WTC11 (cell line): ENCODE data around the gene NOP14. TPM values are rescaled to one million over a fixed set of nuclear protein-coding genes. Genes with fewer than 3 reads are reported as not detected.

ENCODE experiments used
- ATAC-seq: fragments of 200-7000 bp; cut with Tn5 transposase; 2 replicates; pipeline ENCODE4 v1.10.0; 2021; ENCODE audit warnings: mild to moderate bottlenecking, moderate library complexity
- CTCF ChIA-PET: fragments of 300-600 bp; sonication (Branson Sonifier 250); formaldehyde crosslinking; loops from one replicate; lab custom pipeline; 2021; ENCODE audit warnings: antibody characterized with exemption; lab: Charles Lee
- POLR2A ChIA-PET: fragments of 350-600 bp; sonication (Branson Sonifier 250); formaldehyde crosslinking; loops from one replicate; lab custom pipeline; 2021; ENCODE audit warnings: antibody characterized with exemption; lab: Charles Lee
- DNase-seq: peaks from one replicate; pipeline ENCODE4 v3.0.0; 2021; ENCODE audit warnings: low spot score
- H3K27ac Mint-ChIP-seq: 2 replicates; pipeline ENCODE4 v1.8.0; 2021; ENCODE audit warnings: mixed read lengths
- H3K27me3 Mint-ChIP-seq: 2 replicates; pipeline ENCODE4 v1.8.0; 2021; ENCODE audit warnings: low read depth, mild to moderate bottlenecking, moderate library complexity, mixed read lengths
- H3K36me3 Mint-ChIP-seq: 2 replicates; pipeline ENCODE4 v1.8.0; 2021; ENCODE audit warnings: mixed read lengths
- H3K4me1 Mint-ChIP-seq: 2 replicates; pipeline ENCODE4 v1.8.0; 2022; ENCODE audit warnings: mixed read lengths
- H3K4me3 Mint-ChIP-seq: 2 replicates; pipeline ENCODE4 v1.8.0; 2021; ENCODE audit warnings: mild to moderate bottlenecking, moderate library complexity, mixed read lengths
- H3K9me3 Mint-ChIP-seq: 2 replicates; pipeline ENCODE4 v1.8.0; 2021; ENCODE audit warnings: mixed read lengths
- ATF2 ChIP-seq: sonication (generic); formaldehyde crosslinking; IDR thresholded peaks from 2 replicates; pipeline ENCODE4 v1.8.1; 2022; ENCODE audit warnings: low read depth, missing genetic modification reagents, borderline replicate concordance
- ELF4 ChIP-seq: sonication (generic); formaldehyde crosslinking; IDR thresholded peaks from 2 replicates; pipeline ENCODE4 v1.8.1; 2022; ENCODE audit warnings: low read depth, mild to moderate bottlenecking, moderate library complexity, missing genetic modification reagents
- ERG ChIP-seq: fragments of 250-450 bp; sonication (Bioruptor Pico); IDR thresholded peaks from 2 replicates; pipeline ENCODE4 v1.8.0; 2021; ENCODE audit warnings: mild to moderate bottlenecking
- ESRRA ChIP-seq: sonication (generic); formaldehyde crosslinking; IDR thresholded peaks from 2 replicates; pipeline ENCODE4 v1.8.1; 2022; ENCODE audit warnings: mild to moderate bottlenecking, missing genetic modification reagents, borderline replicate concordance
- GABPB1 ChIP-seq: sonication (generic); formaldehyde crosslinking; IDR thresholded peaks from 2 replicates; pipeline ENCODE4 v1.8.1; 2023; ENCODE audit warnings: mild to moderate bottlenecking, missing genetic modification reagents
- GRHL2 ChIP-seq: fragments of 250-450 bp; sonication (Bioruptor Pico); IDR thresholded peaks from 2 replicates; pipeline ENCODE4 v1.8.0; 2022; ENCODE audit warnings: mild to moderate bottlenecking, moderate library complexity; ENCODE audit not compliant: insufficient replicate concordance, severe bottlenecking
- MAX ChIP-seq: sonication (generic); formaldehyde crosslinking; IDR thresholded peaks from 2 replicates; pipeline ENCODE4 v1.8.0; 2022; ENCODE audit warnings: mild to moderate bottlenecking, missing genetic modification reagents
- NFE2L1 ChIP-seq: sonication (generic); formaldehyde crosslinking; IDR thresholded peaks from 2 replicates; pipeline ENCODE4 v1.8.1; 2023; ENCODE audit warnings: missing genetic modification reagents
- NR3C1 ChIP-seq: sonication (generic); formaldehyde crosslinking; conservative IDR thresholded peaks from 2 replicates; pipeline ENCODE4 v1.8.1; 2023; ENCODE audit warnings: low read depth, mild to moderate bottlenecking, missing genetic modification reagents
- RELA ChIP-seq: sonication (generic); formaldehyde crosslinking; IDR thresholded peaks from 2 replicates; pipeline ENCODE4 v1.8.1; 2022; ENCODE audit warnings: missing genetic modification reagents, mild to moderate bottlenecking, borderline replicate concordance
- TP53 ChIP-seq: sonication (generic); formaldehyde crosslinking; IDR thresholded peaks from 2 replicates; pipeline ENCODE4 v1.8.1; 2023; ENCODE audit warnings: mild to moderate bottlenecking, missing genetic modification reagents
- ZNF219 ChIP-seq: sonication (generic); formaldehyde crosslinking; IDR thresholded peaks from 2 replicates; pipeline ENCODE4 v1.8.0; 2023; ENCODE audit warnings: missing genetic modification reagents, mild to moderate bottlenecking, borderline replicate concordance
- ZNF423 ChIP-seq: fragments of 250-450 bp; sonication (Bioruptor Pico); IDR thresholded peaks from 2 replicates; pipeline ENCODE4 v2.1.2; 2022; ENCODE audit warnings: mild to moderate bottlenecking, moderate library complexity
- total RNA-seq: library from RNA; stranded (reverse); gene quantifications from 3 replicates; pipeline ENCODE4 v1.2.3, GENCODE V29; 2021
- TF ChIP-seq, protein P1 (sequence below): fragments of 250-450 bp; sonication (Bioruptor Pico); IDR thresholded peaks from 2 replicates; pipeline ENCODE4 v1.9.0; 2021; ENCODE audit warnings: mild to moderate bottlenecking, borderline replicate concordance
- TF ChIP-seq, protein P2 (sequence below): sonication (generic); formaldehyde crosslinking; IDR thresholded peaks from 2 replicates; pipeline ENCODE4 v1.8.0; 2022; ENCODE audit warnings: mild to moderate bottlenecking, missing genetic modification reagents
- TF ChIP-seq, protein P3 (sequence below): fragments of 250-450 bp; sonication (Bioruptor Pico); IDR thresholded peaks from 2 replicates; pipeline ENCODE4 v1.9.0; 2021; ENCODE audit warnings: mild to moderate bottlenecking

NOP14 gene
- total RNA-seq, 1 experiment from 2014 or later, result 39.1 TPM

- TF ChIP-seq, protein P1, sequence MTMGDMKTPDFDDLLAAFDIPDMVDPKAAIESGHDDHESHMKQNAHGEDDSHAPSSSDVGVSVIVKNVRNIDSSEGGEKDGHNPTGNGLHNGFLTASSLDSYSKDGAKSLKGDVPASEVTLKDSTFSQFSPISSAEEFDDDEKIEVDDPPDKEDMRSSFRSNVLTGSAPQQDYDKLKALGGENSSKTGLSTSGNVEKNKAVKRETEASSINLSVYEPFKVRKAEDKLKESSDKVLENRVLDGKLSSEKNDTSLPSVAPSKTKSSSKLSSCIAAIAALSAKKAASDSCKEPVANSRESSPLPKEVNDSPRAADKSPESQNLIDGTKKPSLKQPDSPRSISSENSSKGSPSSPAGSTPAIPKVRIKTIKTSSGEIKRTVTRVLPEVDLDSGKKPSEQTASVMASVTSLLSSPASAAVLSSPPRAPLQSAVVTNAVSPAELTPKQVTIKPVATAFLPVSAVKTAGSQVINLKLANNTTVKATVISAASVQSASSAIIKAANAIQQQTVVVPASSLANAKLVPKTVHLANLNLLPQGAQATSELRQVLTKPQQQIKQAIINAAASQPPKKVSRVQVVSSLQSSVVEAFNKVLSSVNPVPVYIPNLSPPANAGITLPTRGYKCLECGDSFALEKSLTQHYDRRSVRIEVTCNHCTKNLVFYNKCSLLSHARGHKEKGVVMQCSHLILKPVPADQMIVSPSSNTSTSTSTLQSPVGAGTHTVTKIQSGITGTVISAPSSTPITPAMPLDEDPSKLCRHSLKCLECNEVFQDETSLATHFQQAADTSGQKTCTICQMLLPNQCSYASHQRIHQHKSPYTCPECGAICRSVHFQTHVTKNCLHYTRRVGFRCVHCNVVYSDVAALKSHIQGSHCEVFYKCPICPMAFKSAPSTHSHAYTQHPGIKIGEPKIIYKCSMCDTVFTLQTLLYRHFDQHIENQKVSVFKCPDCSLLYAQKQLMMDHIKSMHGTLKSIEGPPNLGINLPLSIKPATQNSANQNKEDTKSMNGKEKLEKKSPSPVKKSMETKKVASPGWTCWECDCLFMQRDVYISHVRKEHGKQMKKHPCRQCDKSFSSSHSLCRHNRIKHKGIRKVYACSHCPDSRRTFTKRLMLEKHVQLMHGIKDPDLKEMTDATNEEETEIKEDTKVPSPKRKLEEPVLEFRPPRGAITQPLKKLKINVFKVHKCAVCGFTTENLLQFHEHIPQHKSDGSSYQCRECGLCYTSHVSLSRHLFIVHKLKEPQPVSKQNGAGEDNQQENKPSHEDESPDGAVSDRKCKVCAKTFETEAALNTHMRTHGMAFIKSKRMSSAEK (CRISPR knock-in tag), result no peak
- no peak for TF ChIP-seq MAX (CRISPR knock-in tag)
- no peak for TF ChIP-seq ELF4 (CRISPR knock-in tag)
- TF ChIP-seq ZNF423, result no peak
- TF ChIP-seq NR3C1 (CRISPR knock-in tag), result no peak
- TF ChIP-seq ESRRA (CRISPR knock-in tag), result no peak
- TF ChIP-seq TP53 (CRISPR knock-in tag), result no peak
- TF ChIP-seq, protein P2, sequence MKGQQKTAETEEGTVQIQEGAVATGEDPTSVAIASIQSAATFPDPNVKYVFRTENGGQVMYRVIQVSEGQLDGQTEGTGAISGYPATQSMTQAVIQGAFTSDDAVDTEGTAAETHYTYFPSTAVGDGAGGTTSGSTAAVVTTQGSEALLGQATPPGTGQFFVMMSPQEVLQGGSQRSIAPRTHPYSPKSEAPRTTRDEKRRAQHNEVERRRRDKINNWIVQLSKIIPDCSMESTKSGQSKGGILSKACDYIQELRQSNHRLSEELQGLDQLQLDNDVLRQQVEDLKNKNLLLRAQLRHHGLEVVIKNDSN (CRISPR knock-in tag), result no peak
- TF ChIP-seq ZNF219, result no peak
- TF ChIP-seq GRHL2 (CRISPR knock-in tag), result no peak
Measured at GRCh38 chr4:2927016-2927695, 36.0 kb downstream of the NOP14 start (continued).

DNA sequence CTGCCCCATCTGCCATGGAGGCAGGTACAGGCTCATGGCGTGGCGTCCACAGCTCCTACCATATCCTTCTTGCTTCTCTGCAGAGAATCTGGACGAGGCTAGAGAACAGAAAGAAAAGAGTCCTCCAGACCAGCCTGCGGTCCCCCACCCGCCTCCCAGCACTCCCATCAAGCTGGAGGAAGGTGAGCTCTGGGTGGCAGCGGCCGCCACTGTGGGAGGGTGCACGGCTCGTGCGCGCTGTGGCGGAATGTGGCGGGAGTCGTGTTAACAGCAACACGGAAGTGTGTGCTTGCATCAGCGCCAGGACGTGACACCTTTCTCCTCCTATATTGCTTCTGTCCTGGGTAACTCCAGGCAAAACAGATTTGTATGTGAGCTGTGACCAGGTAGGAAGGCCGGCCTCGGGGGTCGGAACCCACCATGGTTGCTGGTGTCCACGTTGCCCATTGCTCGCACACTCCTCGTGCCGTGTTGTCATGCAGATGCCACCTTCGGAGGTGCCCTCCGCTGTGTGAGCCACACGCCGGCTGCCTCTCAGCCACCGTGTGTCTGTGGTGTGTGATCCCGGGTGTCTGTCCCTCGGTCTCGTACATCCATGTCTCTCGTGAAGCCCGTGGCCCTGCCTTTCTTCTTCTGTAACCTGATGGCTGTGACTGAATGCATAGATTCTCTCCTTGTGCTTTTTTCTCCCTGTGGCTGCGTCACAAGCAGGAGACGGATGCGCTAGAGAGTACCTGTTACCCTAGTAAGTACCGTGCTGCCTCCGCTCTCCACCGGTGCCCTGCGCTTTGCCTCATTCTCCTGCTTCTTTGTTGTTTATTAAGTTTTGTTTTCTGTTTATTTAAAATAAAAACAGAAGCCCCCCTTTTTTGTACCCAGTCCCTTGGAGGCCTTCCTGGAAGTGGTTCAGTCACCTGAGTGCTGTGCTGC is 37.0 kb downstream of the NOP14 start:
- Mint-ChIP-seq H3K27me3 (no peaks in the 10 kb centered on the region), H3K9me3 (peaks cover 18% of the 10 kb centered on the region), H3K4me3 (no peak overlapping the region), H3K36me3 (peaks cover 62% of the 10 kb centered on the region), H3K4me1 (peaks cover 30% of the 10 kb centered on the region), H3K27ac (peak overlapping the region; percentile 80)
- ChIA-PET CTCF (no interaction called here), POLR2A (interaction anchor here (0.6 kb wide), 1 partner anchor 108 kb away, joined by 3 read pairs; no protein-coding TSS in a partner anchor)
- ATAC-seq (no peak), DNase-seq (no peak)
- TF ChIP-seq ATF2 (CRISPR knock-in tag) (no peak), ERG (no peak), GABPB1 (CRISPR knock-in tag) (no peak), NFE2L1 (CRISPR knock-in tag) (no peak), RELA (CRISPR knock-in tag) (no peak)
- TF ChIP-seq, protein P3, sequence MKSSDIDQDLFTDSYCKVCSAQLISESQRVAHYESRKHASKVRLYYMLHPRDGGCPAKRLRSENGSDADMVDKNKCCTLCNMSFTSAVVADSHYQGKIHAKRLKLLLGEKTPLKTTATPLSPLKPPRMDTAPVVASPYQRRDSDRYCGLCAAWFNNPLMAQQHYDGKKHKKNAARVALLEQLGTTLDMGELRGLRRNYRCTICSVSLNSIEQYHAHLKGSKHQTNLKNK (CRISPR knock-in tag), result no peak
